Epidermal melanocyte (primary cell): Measurements from ENCODE around the gene IQCE.
"Not testable (repeated sequence)": the region's sequence is repeated elsewhere in the genome, so short reads cannot be mapped to it uniquely, and the experiment has no call there.

Source experiments
- DNase-seq: peaks from one replicate; pipeline ENCODE4 v3.0.0; 2011; ENCODE audit warnings: low spot score; ENCODE audit not compliant: insufficient read length

Gene IQCE

GRCh38 chr7:2553831-2554581 is 4.8 kb upstream of the IQCE start:
- no peak for DNase-seq

- no peak for DNase-seq
Observed at GRCh38 chr7:2554661-2555111, 4.1 kb upstream of the IQCE start.

- DNase-seq = peak; percentile 96
Observed at GRCh38 chr7:2555121-2556052, 3.4 kb upstream of the IQCE start, which contains the start of gene BRAT1. Gene BRAT1 (minus strand): TSS chr7:2555524. CDS start chr7:2554431, 1,093 bp downstream.

- DNase-seq = no peak
Observed at GRCh38 chr7:2559283-2559950, 638 bp downstream of the IQCE start.

- DNase-seq = not testable (repeated sequence)
Observed at GRCh38 chr7:2563955-2564354, 5.2 kb downstream of the IQCE start.

GRCh38 chr7:2564970-2565540 is 6.3 kb downstream of the IQCE start:
- no peak for DNase-seq

- DNase-seq = no peak
Observed at GRCh38 chr7:2566348-2566889, 7.6 kb downstream of the IQCE start.

- no peak for DNase-seq
Observed at GRCh38 chr7:2566890-2567678, 8.3 kb downstream of the IQCE start.

GRCh38 chr7:2567679-2568278 is 9.0 kb downstream of the IQCE start:
- DNase-seq = no peak

- no peak for DNase-seq
Observed at GRCh38 chr7:2568521-2569223, 9.9 kb downstream of the IQCE start.

GRCh38 chr7:2569421-2569820 is 10.6 kb downstream of the IQCE start:
- DNase-seq = no peak

- no peak for DNase-seq
Observed at GRCh38 chr7:2570021-2570420, 11.2 kb downstream of the IQCE start.

- DNase-seq = no peak
Observed at GRCh38 chr7:2571409-2571808, 12.6 kb downstream of the IQCE start.

GRCh38 chr7:2572101-2572842 is 13.5 kb downstream of the IQCE start:
- no peak for DNase-seq

GRCh38 chr7:2573761-2574160 is 15.0 kb downstream of the IQCE start:
- DNase-seq = no peak

- DNase-seq = no peak
Observed at GRCh38 chr7:2575046-2575732, 16.4 kb downstream of the IQCE start.

GRCh38 chr7:2575733-2576340 is 17.1 kb downstream of the IQCE start:
- no peak for DNase-seq
